Dedifferentiated amniotic fluid mesenchymal stem cell (primary cell): Measurements from ENCODE around the gene BRF1.
"Not testable (repeated sequence)": the region's sequence is repeated elsewhere in the genome, so short reads cannot be mapped to it uniquely, and the experiment has no call there.

Experiments used
- DNase-seq: peaks from one replicate; pipeline ENCODE4 v3.0.0-alpha.2; 2016; ENCODE audit errors: extremely low spot score

The BRF1 gene

DNA sequence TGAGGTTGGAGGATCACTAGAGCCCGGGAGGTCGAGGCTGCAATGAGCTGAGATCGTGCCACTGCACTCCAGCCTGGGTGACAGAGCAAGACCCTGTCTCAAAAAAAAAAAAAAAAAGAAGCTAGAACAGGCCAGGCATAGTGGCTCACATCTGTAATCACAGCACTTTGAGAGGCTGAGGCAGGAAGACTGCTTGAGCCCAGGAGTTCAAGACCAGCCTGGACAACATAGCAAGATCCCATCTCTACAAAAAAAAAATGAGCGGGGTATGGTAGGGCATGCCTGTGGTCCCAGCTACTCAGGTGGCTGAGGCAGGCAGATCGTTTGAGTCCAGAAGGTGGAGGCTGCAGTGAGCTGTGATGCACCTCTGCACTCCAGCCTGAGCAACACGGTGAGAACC lies 11.9 kb downstream of the BRF1 start:
- not testable (repeated sequence) for DNase-seq

DNA sequence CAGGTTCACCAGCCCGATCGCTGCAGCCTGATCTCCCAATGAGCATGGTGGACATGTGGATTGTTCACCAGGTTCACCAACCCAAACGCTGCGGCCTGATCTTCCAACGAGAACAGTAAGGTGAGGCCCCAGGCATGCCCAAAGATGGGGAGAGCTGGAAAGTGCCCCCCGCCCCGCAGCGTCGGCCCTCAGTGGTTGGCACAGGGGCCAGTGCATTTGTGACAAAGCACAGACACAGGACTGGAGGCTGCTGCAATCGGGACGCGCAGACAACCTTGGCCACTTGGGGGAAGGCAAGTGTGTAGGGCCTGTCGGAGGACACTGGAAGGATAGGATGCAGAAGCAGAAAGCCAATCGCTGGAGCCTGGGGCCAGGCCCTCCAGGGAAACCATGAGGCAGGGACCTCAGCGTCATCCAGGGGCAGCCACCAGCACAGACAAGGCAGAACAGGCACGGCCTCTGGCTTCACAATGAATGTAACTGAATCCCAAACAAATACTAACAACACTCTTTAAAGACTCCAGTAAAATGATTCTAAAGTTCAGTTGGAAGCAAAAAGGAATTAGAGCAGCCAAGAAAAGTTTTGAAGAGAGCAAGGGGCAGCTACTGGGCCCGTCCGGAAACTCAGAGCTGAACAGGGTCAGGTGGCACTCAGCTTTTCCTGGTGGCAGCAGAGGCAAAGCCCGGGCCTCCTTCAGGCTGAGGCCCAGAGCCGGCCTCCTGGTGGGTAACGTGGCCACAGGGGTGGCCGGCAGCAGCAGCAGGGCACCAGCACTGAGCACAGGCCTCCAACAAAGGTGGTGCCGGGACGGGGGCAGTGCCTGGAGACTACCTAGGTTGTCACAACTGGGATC lies 13.3 kb downstream of the BRF1 start:
- no peak for DNase-seq

DNA sequence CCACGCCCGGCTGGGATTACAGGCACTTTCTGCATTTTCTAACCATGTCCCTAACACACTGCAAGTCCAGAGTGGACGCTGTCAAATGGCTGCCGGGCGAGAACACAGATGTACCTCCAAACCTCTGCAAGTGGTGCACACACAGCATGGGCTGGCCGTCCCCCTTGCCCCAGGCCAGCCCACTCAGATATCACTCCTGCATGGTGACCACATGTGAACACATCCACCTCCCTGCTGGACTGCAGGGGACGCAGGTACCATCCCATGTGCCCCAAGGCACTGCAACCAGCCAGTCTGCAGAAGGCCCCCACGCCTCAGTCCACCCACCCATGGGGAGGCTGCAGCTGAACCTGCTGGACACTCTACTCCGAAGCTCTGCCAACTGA lies 14.0 kb downstream of the BRF1 start:
- no peak for DNase-seq

DNA sequence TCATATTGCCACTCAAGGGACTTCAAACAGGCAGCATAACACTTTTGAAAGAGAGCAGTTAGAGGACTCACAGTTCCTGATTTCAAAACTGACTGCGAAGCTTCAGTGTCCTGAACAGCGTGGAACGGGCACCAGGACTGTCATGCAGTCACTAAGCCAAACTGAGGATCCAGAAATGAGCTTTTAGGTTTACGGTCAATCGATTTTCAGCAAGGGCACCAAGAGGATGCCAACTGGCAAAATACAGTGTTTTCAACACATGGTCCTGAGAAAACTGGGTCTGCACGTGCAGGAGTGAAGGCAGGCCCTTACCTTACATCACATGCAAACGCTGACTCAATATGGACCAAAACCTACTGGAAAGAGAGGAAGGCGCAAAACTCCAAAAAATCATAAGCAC lies 15.6 kb downstream of the BRF1 start:
- no peak for DNase-seq

DNA sequence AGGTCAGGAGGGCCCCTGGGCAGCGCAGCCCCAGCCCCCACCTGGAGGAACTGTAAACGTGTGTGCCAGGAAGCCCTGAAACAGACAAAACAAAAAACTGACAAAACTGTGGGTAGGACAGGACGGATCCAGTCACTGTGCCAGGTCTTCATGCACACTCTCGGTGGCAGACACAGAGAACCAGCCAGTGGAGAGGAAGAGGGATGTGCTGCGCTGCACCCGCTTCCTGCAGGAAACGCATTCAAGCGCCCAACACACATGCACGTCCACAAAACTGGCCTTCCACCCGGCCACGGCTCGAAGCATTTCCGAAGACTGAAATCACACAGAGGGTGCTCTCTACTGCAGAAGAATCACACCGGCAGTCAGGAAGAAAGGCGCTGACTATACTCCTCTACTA lies 16.9 kb downstream of the BRF1 start:
- DNase-seq: no peak

DNA sequence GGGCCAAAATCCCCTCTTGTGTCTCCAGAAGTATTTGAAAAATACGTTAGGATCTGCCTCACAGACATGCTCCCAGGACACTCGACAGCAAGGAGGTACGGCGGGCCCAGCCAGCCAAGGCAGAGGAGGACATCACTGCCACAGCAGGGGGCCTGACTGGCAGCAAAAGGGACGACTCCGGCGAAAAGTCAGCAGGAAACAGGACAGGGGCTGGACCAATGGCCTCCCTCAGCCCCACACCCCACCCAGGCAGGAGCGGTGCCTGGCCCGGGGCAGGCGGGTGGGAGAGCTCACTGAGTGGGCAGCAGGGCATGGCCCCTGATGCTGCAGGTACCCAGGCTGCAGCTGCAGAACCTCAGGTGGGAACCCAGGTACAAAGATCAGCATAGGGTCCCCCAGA lies 17.8 kb downstream of the BRF1 start:
- no peak for DNase-seq

DNA sequence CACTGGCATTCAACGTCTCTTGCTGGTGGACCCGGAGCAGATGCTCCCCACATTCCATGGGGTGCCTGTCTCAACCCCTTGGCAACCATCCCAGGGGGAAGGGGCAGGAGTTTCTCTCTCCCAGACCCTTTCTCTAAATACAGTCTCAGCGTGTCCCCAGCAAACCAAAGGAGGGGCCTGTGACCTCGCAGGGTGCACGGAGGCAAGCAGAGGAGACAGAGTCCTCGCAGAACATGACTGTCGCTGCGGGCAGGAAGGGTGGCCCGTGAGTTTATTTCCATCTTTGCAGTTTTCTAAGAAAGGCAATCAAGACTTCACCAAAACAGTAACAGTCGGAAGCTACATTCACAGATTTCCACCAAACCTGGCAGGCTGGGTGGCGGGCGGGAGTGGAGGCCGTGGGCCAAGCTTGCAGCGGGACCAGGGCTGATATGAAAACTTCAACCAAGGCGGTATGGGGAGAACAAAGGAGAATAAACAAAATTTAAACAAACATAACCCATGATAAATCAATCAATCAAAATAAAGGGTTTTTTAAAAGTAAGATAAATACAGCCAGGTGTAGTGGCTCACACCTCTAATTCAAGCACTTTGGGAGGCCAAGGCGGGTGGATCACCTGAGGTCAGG lies 18.6 kb downstream of the BRF1 start:
- no peak for DNase-seq

DNA sequence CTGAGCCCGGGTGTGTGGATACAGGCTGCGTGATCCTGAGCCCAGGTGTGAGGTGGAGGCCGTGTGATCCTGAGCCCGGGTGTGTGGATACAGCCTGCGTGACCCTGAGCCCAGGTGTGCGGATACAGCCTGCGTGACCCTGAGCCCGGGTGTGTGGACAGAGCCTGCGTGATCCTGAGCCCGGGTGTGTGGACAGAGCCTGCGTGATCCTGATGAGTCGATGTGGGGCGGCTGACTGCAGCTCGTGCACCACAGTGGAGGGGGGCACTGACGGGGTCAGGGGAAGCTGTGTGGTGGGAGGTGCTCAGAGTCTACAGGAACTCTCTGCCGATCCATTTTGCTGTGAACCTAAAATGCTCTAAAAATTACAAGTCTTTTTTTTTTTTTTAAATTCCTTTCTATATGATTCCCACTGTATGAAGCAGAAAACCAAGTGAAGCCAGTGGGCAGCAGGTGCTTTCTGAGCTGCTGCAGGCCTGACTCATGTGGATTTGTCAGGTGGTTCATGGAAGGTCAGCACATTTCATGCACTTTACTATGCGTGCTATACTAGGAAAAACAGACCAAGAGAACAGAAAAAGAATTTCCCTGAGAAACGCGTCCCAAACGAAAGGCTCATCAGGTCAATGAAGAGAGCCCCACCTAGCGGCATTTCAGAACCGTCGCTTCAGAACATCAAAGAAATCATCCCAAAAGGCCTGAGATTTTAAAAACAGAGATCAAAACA lies 19.3 kb downstream of the BRF1 start:
- peak; percentile 48 for DNase-seq

DNA sequence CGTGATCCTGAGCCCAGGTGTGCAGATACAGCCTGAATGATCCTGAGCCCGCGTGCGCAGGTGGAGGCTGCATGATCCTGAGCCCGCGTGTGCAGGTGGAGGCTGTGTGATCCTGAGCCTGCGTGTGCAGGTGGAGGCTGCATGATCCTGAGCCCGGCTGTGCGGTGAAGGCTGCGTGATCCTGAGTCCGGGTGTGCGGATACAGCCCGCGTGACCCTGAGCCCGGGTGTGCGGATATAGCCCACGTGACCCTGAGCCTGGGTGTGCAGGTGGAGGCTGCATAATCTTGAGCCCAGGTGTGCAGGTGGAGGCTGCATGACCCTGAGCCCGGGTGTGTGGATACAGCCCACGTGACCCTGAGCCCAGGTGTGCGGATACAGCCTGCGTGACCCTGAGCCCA lies 20.3 kb downstream of the BRF1 start:
- no peak for DNase-seq

DNA sequence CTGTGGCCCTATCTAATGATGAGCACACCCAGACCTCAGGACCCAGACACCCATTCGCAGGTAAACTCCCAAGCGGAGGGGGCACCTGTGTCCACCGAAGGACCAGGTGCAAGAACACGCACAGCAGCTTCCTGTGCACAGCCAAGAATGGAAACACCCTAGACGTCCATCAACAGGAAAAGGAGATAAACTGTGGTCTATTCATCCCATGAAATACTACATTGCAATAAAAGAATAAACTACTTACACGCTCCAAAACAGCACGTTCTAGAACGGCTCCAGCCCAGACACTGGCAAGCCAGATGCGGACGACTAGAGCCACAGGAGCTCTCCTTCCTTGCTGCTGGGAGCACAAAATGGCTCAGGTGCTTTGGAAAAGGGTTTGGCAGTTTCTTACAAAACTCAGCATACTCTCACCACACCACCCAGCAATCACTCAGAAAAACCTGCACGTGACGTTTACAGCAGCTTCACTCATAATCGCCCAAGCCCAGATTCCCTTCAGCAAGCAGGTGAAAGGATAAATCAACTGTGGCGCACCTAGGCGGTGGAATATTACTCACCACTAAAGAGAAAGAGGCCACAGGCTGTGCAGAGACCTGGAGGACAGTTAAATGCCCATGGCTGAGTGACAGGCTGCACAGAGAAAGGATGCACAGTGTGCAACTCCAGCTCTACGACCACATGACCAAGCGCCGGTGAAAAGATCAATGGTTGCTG lies 21.0 kb downstream of the BRF1 start:
- no peak for DNase-seq

DNA sequence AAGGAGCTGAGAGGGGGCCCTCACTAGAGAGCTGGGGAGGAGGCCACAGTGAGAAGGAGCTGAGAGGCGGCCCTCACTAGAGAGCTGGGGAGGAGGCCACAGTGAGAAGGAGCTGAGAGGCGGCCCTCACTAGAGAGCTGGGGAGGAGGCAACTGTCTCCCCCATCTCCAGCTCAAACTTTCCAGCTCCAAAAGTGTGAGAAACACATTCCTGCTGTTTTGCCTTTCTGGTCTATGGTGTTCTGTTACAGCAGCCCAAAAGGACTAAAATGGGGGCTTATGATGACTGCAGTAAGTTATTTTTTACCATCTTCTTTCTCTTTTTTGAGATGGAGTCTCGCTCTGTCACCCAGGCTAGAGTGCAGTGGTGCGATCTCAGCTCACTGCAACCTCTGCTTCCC lies 23.4 kb downstream of the BRF1 start:
- not testable (repeated sequence) for DNase-seq

DNA sequence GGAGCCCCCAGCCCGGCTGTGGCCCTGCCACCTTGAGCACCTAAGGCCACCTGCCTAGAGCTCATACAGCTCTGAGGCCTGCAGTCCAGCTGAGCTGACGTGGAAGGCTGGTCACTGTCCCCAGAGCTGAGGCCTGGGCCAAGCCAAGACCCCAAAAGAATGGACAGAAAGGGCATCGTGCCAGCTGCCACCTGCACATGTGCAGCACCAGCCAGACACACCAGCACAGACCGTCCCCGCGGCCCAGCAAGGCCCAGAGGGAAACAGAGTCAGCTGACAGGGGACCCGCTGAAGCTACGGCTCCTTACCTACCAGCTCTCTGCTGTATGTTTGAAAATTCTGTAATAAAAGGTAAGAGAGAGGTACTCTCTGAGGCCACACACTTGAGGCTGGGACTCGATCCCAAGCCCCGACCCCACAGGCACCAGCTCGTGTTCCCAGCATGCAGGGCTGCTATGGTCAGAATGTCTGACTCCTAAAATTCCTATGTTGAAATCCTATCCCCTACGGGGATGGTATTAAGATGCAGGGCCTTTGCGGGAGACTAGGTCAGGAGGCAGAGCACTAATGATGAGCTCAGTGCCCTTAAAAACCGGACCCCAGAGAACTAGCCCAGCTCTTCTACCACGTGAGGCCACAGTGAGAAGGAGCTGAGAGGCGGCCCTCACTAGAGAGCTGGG lies 25.4 kb downstream of the BRF1 start:
- peak; percentile 59 for DNase-seq

DNA sequence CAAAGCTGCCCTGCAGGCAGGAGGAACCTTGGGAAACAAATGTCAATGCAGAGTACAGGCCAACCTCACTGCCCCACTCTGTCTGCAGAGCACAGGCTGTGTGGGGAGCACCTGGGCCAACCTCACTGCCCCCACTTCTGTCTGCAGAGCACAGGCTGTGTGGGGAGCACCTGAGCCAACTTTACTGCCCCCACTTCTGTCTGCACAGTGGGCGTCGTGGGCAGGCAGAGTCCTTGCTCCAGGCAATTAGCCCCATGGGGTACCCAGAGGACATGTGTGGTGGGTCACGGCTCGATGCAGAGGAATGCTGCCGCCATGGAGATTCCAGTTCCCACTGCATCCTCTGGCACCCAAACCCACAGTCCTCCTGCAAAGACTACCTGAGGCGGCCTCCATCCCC lies 26.2 kb downstream of the BRF1 start:
- no peak for DNase-seq

DNA sequence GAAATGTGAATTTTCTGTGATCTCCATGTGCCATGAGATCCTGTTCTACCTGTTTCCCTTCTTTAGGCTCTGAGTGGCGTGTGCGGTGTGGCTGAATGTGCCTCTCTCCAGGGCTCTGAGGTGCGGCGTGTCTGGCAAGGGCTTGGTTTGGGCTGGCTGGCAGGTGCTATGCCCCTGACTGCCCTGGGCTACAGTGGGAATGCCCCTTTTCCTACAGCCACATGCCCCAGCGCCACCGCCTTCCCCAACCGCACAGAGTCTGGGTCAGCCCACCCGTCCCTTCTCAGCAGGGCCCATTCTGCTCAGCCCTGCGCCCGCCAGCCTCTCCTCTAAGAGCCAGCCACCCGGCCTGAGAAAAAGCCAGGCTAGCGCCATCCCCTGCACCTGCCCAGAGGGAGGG lies 27.7 kb downstream of the BRF1 start:
- no peak for DNase-seq

DNA sequence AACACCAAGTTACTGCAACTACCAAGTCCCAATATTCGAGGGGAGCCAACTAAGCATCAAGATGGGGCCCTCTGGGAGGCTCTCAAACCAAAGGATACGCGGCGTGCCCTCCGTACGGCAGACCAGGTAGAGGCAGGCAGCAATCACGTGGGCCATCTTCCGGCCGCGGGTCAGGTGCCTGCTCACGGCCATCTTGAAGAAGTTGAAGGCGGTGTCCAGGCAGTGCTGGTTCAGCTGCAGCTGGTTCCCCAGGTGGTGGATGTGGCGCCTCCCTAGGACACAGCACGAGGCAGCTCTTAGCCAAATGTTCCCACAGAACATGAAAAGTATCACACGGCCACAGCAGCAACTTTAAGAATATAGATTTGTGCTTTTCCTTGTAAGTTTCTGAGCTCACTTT lies 28.2 kb downstream of the BRF1 start:
- no peak for DNase-seq

DNA sequence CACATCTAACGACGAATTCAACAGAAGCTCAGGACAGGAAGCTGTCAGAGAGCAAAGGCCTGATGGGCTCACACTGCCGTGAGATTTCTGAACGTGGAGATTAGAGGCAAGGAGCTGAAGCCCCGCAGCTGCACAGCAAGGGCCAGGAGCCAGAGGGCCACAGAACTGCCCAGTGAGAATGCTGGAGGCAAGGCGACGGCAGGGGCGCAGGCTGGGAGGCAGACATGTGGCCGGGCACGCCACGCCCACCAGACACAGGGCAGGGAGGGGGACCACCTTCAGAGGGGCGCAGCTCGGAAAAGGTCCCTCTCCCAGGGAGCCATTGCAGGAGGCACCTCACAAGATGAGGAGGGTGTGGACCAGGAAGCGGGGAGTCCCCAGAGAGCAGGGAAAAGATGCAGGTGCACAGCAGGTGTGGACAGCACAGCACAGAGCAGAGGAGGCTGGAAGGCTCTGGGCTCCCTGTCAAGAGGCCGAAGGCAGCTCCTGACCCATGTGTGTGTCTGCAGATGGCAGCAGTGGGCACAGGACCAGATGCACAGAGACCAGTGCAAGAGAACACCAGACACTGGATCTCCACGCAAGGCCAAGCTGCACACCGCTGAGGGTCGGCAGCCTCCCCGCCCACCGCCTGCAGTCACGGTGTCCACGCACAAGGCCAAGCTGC lies 29.4 kb downstream of the BRF1 start:
- no peak for DNase-seq

DNA sequence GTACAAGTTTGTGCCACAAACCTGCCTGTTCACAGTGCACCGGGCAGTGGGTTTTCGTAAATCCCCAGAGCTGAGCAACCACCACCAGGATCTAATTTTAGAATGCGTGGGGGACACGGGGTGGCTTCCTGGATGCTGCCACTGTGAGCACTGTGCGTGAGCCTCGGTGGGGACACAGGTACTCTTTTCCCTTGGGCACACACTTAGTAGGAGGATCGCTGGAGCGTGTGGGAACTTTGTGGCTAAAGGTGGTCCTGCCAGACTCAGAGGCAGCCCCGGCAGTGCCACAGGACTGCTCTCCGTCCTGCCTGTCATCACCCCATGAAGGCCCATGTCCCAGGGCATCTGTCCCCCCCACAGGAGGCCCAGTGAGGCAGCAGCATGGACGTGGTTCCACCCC lies 31.4 kb downstream of the BRF1 start:
- DNase-seq: no peak

DNA sequence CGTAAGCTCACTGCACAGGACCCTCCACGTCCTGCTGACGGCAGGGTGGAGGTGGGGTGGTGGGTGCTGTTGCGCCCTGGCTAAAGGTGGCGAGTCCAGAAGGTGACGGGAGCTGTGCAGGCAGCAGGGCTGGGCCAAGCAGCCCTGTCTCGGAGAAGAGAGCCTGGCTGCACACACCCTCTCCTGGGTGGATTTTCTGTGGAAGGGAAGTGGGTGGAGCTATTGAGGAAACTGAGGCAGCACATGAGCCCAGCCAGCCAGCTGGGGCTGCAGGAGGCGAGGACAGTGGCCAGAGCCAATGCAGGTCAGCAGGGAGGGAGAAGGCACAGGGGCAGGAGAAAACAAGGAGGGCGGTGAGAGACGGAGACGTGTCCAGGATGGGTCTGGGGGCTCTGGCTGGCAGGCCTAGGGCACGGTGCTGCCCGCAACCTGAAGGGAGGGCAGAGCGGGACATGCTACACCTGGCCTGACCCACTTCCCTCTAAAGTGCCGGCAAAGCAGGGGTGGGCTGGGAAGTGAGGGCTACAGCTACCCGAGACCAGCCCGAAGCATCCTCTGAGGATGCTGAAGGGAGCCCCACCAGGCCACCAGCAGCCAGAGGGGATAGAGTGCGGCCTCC lies 32.0 kb downstream of the BRF1 start:
- DNase-seq: no peak

DNA sequence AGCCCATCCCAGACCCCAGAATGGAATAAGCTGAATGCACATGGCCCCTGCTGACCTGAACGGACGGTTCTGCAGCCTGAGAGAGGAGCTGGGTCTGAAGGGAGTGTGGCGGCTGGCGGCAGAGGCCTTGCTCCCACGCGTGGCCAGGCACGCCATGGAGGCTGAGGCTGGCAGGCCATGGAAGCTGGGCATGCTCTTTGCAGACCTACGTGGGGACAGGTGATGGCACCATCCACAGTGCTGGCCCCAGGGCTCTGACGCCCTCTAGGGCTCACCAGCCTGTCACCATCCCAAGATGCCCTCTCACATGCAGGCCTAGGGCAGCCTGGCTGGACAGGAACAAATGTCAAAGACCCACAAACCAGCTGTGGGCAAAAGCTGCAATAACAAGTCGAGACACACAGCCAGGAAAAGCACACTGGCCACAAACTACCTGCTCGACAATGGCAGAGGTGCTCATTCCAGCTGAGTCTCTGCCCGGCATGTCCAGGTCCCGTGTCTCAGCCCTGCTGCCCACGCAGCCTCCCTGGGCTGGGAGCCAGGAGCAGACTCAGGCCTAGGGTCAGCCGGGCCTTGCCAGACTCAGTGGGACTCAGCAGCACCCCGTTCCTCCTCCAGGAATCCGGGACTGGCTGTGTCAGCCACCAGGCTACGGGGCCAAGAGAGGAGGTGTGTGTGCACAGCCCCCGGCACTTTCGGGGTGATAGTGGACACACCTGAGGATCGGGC lies 32.8 kb downstream of the BRF1 start:
- no peak for DNase-seq

DNA sequence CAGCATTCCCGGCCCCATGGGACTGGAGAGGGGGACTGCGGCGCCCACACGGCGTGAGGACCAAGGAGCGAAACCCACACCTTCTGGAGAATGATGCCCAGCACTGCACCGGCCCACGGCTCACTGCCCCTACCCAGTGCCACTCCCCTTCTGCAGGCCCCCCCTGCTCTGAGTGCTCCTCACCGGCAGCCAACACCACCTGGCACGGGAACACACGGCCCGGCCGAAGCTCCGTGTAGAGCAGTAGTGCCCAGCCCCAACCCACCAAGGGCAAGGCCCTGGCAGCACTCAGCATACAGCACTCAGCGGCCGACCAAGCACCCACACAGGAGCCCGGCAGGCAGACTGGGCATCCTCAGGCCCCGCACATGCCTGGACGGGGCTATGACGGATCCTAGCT lies 39.0 kb downstream of the BRF1 start:
- DNase-seq: no peak
